KMS-11 (cell line): ENCODE results near the gene STXBP6.

Experiments
- H2AFZ ChIP-seq: fragments of 200-600 bp; sonication (generic); 2 replicates; pipeline ENCODE4 v1.6.1; 2016; ENCODE audit warnings: antibody characterized with exemption, mixed run types, low read depth
- H3K27ac ChIP-seq: fragments of 200-600 bp; sonication (generic); 2 replicates; pipeline ENCODE4 v1.6.1; 2016; ENCODE audit warnings: mild to moderate bottlenecking, mixed run types
- H3K27me3 ChIP-seq: fragments of 200-600 bp; sonication (generic); 2 replicates; pipeline ENCODE4 v1.6.1; 2017; ENCODE audit warnings: mild to moderate bottlenecking, low read depth, mixed run types, moderate library complexity; ENCODE audit not compliant: insufficient read depth
- H3K36me3 ChIP-seq: fragments of 200-600 bp; sonication (generic); 2 replicates; pipeline ENCODE4 v1.6.1; 2017; ENCODE audit warnings: mild to moderate bottlenecking, mixed run types; ENCODE audit not compliant: insufficient read depth
- H3K4me1 ChIP-seq: fragments of 200-600 bp; sonication (generic); 2 replicates; pipeline ENCODE4 v1.6.1; 2016; ENCODE audit warnings: mild to moderate bottlenecking, low read depth, mixed run types; ENCODE audit not compliant: poor library complexity, severe bottlenecking
- H3K4me2 ChIP-seq: fragments of 200-600 bp; sonication (generic); 2 replicates; pipeline ENCODE4 v1.7.0; 2016; ENCODE audit warnings: mild to moderate bottlenecking, mixed run types
- H3K4me3 ChIP-seq: fragments of 200-600 bp; sonication (generic); IDR thresholded peaks from 2 replicates; pipeline ENCODE4 v1.6.1; 2017; ENCODE audit warnings: low read depth, low read length, mixed read lengths; ENCODE audit not compliant: insufficient read depth
- H3K79me2 ChIP-seq: fragments of 200-600 bp; sonication (generic); 2 replicates; pipeline ENCODE4 v1.6.1; 2016; ENCODE audit warnings: low read depth, mixed run types; ENCODE audit not compliant: insufficient read depth
- H3K9ac ChIP-seq: fragments of 200-600 bp; sonication (generic); 2 replicates; pipeline ENCODE4 v1.6.1; 2016; ENCODE audit warnings: mild to moderate bottlenecking, mixed run types
- H4K20me1 ChIP-seq: fragments of 200-600 bp; sonication (generic); 2 replicates; pipeline ENCODE4 v1.6.1; 2016; ENCODE audit warnings: mild to moderate bottlenecking, mixed run types; ENCODE audit not compliant: insufficient read depth
- CTCF ChIP-seq: fragments of 200-600 bp; sonication (generic); conservative IDR thresholded peaks from 2 replicates; pipeline ENCODE4 v1.6.1; 2017; ENCODE audit warnings: low read depth, mild to moderate bottlenecking, antibody characterized with exemption, low read length, moderate library complexity, mixed read lengths

STXBP6 gene

GRCh38 chr14:24991821-24992220 is 58.1 kb downstream of the STXBP6 start:
- H4K20me1 ChIP-seq = no peaks in the 10 kb centered on the region
- H3K27ac ChIP-seq = no peak overlapping the region
- no peak for TF ChIP-seq CTCF
- no peaks in the 10 kb centered on the region for H3K4me1 ChIP-seq
- no peaks in the 10 kb centered on the region for H3K27me3 ChIP-seq
- H2AFZ ChIP-seq = no peak overlapping the region
- H3K4me3 ChIP-seq = no peak overlapping the region
- H3K4me2 ChIP-seq = no peak overlapping the region
- H3K79me2 ChIP-seq = no peaks in the 10 kb centered on the region
- no peak overlapping the region for H3K9ac ChIP-seq
- H3K36me3 ChIP-seq = no peaks in the 10 kb centered on the region

GRCh38 chr14:24991288-24991687 is 58.7 kb downstream of the STXBP6 start:
- Histone ChIP-seq H3K27ac (no peak overlapping the region), H4K20me1 (no peaks in the 10 kb centered on the region), H3K4me1 (no peaks in the 10 kb centered on the region), H3K79me2 (no peaks in the 10 kb centered on the region), H3K36me3 (no peaks in the 10 kb centered on the region), H2AFZ (no peak overlapping the region), H3K4me2 (no peak overlapping the region), H3K9ac (no peak overlapping the region), H3K27me3 (no peaks in the 10 kb centered on the region), H3K4me3 (no peak overlapping the region)
- TF ChIP-seq CTCF = no peak

GRCh38 chr14:24990773-24991172 is 59.2 kb downstream of the STXBP6 start:
- Histone ChIP-seq H3K4me3 (no peak overlapping the region), H4K20me1 (no peaks in the 10 kb centered on the region), H3K27ac (no peak overlapping the region), H2AFZ (no peak overlapping the region), H3K27me3 (no peaks in the 10 kb centered on the region), H3K4me2 (no peak overlapping the region), H3K4me1 (no peaks in the 10 kb centered on the region), H3K9ac (no peak overlapping the region), H3K36me3 (no peaks in the 10 kb centered on the region), H3K79me2 (no peaks in the 10 kb centered on the region)
- no peak for TF ChIP-seq CTCF

GRCh38 chr14:24990050-24990449 is 59.9 kb downstream of the STXBP6 start:
- no peak overlapping the region for H3K4me3 ChIP-seq
- H3K9ac ChIP-seq = no peak overlapping the region
- no peak for TF ChIP-seq CTCF
- no peaks in the 10 kb centered on the region for H3K36me3 ChIP-seq
- H3K4me1 ChIP-seq = no peaks in the 10 kb centered on the region
- no peak overlapping the region for H2AFZ ChIP-seq
- no peaks in the 10 kb centered on the region for H4K20me1 ChIP-seq
- H3K79me2 ChIP-seq = no peaks in the 10 kb centered on the region
- H3K27ac ChIP-seq = no peak overlapping the region
- H3K4me2 ChIP-seq = no peak overlapping the region
- no peaks in the 10 kb centered on the region for H3K27me3 ChIP-seq

- TF ChIP-seq CTCF = no peak
- no peak overlapping the region for H3K27ac ChIP-seq
- no peak overlapping the region for H3K4me2 ChIP-seq
- H2AFZ ChIP-seq = no peak overlapping the region
- H3K4me1 ChIP-seq = no peaks in the 10 kb centered on the region
- H4K20me1 ChIP-seq = no peaks in the 10 kb centered on the region
- no peaks in the 10 kb centered on the region for H3K79me2 ChIP-seq
- H3K27me3 ChIP-seq = no peaks in the 10 kb centered on the region
- no peak overlapping the region for H3K9ac ChIP-seq
- H3K36me3 ChIP-seq = no peaks in the 10 kb centered on the region
- no peak overlapping the region for H3K4me3 ChIP-seq
Observed at GRCh38 chr14:24988760-24989159, 61.2 kb downstream of the STXBP6 start.
